SK-N-SH treated with all-trans-retinoic acid at 6 μM for 48 hours (cell line): ENCODE measurements around the gene MSS51.

Source experiments
- TOX ChIP-seq: fragments of 250-450 bp; sonication (Bioruptor Pico); IDR thresholded peaks from 2 replicates; pipeline ENCODE4 v1.8.0; 2021; ENCODE audit warnings: mild to moderate bottlenecking, moderate library complexity, borderline replicate concordance
- ZC3H10 ChIP-seq: fragments of 250-450 bp; sonication (Bioruptor Pico); IDR thresholded peaks from 2 replicates; pipeline ENCODE4 v1.5.1; 2021; ENCODE audit warnings: mild to moderate bottlenecking, moderate library complexity
- TF ChIP-seq, protein P1 (sequence below): fragments of 250-450 bp; sonication (Bioruptor Pico); IDR thresholded peaks from 2 replicates; pipeline ENCODE4 v1.8.0; 2020; ENCODE audit warnings: mild to moderate bottlenecking, moderate library complexity, borderline replicate concordance
- TF ChIP-seq, protein P2 (sequence below): fragments of 250-450 bp; sonication (Bioruptor Pico); IDR thresholded peaks from 2 replicates; pipeline ENCODE4 v1.5.1; 2021; ENCODE audit warnings: mild to moderate bottlenecking, moderate library complexity
- TF ChIP-seq, protein P3 (sequence below): fragments of 250-450 bp; sonication (Bioruptor Pico); IDR thresholded peaks from 2 replicates; pipeline ENCODE4 v1.5.1; 2020; ENCODE audit warnings: low read depth, mild to moderate bottlenecking, moderate library complexity
- TF ChIP-seq, protein P4 (sequence below): fragments of 250-450 bp; sonication (Bioruptor Pico); IDR thresholded peaks from 2 replicates; pipeline ENCODE4 v1.5.0; 2020; ENCODE audit warnings: mild to moderate bottlenecking, moderate library complexity
- TF ChIP-seq, protein P5 (sequence below): fragments of 250-450 bp; sonication (Bioruptor Pico); IDR thresholded peaks from 2 replicates; pipeline ENCODE4 v1.8.0; 2021; ENCODE audit warnings: low read depth, mild to moderate bottlenecking, moderate library complexity, borderline replicate concordance

DNA sequence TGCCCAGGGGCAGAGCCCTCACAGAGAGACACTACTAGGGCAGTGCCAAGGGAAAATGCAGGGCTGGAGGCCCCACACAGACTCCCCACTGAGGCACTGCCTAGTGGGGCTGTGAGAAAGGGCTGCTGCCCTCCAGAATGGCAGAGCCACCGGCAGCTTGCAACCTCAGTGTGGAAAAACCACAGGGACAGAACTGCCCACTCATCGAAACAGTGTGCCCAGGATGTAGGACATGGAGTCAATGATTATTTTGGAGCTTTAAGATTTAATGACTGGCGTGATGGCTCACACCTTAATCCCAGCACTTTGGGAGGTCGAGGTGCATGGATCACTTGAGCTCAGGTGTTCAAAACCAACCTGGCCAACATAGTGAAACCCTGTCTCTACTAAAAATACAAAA, 27.5 kb upstream of the MSS51 start:
- TF ChIP-seq, protein P1, sequence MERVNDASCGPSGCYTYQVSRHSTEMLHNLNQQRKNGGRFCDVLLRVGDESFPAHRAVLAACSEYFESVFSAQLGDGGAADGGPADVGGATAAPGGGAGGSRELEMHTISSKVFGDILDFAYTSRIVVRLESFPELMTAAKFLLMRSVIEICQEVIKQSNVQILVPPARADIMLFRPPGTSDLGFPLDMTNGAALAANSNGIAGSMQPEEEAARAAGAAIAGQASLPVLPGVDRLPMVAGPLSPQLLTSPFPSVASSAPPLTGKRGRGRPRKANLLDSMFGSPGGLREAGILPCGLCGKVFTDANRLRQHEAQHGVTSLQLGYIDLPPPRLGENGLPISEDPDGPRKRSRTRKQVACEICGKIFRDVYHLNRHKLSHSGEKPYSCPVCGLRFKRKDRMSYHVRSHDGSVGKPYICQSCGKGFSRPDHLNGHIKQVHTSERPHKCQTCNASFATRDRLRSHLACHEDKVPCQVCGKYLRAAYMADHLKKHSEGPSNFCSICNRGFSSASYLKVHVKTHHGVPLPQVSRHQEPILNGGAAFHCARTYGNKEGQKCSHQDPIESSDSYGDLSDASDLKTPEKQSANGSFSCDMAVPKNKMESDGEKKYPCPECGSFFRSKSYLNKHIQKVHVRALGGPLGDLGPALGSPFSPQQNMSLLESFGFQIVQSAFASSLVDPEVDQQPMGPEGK (CRISPR knock-in tag) = no peak
- TF ChIP-seq ZC3H10 (CRISPR knock-in tag) = no peak
- TF ChIP-seq, protein P2, sequence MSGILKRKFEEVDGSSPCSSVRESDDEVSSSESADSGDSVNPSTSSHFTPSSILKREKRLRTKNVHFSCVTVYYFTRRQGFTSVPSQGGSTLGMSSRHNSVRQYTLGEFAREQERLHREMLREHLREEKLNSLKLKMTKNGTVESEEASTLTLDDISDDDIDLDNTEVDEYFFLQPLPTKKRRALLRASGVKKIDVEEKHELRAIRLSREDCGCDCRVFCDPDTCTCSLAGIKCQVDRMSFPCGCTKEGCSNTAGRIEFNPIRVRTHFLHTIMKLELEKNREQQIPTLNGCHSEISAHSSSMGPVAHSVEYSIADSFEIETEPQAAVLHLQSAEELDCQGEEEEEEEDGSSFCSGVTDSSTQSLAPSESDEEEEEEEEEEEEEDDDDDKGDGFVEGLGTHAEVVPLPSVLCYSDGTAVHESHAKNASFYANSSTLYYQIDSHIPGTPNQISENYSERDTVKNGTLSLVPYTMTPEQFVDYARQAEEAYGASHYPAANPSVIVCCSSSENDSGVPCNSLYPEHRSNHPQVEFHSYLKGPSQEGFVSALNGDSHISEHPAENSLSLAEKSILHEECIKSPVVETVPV (CRISPR knock-in tag) = no peak
- TF ChIP-seq, protein P3, sequence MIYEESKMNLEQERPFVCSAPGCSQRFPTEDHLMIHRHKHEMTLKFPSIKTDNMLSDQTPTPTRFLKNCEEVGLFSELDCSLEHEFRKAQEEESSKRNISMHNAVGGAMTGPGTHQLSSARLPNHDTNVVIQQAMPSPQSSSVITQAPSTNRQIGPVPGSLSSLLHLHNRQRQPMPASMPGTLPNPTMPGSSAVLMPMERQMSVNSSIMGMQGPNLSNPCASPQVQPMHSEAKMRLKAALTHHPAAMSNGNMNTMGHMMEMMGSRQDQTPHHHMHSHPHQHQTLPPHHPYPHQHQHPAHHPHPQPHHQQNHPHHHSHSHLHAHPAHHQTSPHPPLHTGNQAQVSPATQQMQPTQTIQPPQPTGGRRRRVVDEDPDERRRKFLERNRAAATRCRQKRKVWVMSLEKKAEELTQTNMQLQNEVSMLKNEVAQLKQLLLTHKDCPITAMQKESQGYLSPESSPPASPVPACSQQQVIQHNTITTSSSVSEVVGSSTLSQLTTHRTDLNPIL = no peak
- TF ChIP-seq, protein P4, sequence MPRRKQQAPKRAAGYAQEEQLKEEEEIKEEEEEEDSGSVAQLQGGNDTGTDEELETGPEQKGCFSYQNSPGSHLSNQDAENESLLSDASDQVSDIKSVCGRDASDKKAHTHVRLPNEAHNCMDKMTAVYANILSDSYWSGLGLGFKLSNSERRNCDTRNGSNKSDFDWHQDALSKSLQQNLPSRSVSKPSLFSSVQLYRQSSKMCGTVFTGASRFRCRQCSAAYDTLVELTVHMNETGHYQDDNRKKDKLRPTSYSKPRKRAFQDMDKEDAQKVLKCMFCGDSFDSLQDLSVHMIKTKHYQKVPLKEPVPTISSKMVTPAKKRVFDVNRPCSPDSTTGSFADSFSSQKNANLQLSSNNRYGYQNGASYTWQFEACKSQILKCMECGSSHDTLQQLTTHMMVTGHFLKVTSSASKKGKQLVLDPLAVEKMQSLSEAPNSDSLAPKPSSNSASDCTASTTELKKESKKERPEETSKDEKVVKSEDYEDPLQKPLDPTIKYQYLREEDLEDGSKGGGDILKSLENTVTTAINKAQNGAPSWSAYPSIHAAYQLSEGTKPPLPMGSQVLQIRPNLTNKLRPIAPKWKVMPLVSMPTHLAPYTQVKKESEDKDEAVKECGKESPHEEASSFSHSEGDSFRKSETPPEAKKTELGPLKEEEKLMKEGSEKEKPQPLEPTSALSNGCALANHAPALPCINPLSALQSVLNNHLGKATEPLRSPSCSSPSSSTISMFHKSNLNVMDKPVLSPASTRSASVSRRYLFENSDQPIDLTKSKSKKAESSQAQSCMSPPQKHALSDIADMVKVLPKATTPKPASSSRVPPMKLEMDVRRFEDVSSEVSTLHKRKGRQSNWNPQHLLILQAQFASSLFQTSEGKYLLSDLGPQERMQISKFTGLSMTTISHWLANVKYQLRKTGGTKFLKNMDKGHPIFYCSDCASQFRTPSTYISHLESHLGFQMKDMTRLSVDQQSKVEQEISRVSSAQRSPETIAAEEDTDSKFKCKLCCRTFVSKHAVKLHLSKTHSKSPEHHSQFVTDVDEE (CRISPR knock-in tag) = no peak
- TF ChIP-seq, protein P5, sequence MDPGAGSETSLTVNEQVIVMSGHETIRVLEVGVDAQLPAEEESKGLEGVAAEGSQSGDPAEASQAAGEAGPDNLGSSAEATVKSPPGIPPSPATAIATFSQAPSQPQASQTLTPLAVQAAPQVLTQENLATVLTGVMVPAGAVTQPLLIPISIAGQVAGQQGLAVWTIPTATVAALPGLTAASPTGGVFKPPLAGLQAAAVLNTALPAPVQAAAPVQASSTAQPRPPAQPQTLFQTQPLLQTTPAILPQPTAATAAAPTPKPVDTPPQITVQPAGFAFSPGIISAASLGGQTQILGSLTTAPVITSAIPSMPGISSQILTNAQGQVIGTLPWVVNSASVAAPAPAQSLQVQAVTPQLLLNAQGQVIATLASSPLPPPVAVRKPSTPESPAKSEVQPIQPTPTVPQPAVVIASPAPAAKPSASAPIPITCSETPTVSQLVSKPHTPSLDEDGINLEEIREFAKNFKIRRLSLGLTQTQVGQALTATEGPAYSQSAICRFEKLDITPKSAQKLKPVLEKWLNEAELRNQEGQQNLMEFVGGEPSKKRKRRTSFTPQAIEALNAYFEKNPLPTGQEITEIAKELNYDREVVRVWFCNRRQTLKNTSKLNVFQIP = no peak
- no peak for TF ChIP-seq TOX
